Measurements from ENCODE around the gene PRDM16.

DNA sequence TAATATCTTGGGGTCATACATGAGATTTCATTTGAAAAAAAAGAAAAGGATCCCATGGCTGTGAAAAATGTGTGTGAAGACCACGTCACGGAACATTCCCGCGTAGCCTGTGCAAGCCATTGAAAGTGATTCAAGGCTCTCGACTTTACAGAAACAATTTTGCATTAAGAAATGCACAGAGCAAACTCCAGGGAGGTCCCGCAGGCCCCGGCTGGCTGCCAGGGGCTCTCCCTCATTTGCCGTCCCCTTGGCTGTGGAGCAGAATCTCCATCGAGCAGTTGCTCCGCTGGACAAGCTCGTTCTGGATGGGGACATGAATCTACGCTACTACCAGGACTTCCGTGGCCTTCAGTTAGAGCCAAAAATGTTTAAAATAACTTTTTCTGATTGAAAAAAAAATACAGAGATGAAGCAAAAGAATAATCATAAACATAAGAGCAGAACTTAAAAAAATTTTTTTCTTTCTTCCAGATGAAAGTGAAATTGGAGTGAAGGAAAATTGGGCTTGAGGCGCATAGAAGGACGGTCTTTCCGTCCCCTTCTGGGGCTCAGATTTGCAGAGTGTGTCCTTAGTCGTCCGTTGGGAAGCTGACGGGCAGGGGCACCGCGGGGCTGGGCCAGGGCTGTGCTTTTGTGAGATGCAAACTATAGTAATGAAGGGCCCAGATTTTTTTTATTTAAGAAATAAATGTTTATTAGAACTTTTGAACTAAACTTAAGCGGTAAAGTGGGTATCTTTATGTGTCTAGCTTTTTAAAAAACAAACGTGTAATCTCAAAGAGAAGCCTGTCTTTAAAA lies 317.4 kb downstream of the PRDM16 start:
- TF ChIP-seq, protein P1, sequence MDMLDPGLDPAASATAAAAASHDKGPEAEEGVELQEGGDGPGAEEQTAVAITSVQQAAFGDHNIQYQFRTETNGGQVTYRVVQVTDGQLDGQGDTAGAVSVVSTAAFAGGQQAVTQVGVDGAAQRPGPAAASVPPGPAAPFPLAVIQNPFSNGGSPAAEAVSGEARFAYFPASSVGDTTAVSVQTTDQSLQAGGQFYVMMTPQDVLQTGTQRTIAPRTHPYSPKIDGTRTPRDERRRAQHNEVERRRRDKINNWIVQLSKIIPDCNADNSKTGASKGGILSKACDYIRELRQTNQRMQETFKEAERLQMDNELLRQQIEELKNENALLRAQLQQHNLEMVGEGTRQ (CRISPR knock-in tag; IDR thresholded peaks at IDR 0.05), result no peak
- TF ChIP-seq JUN (CRISPR knock-in tag; IDR thresholded peaks at IDR 0.05) (no peak), ZBTB21 (CRISPR knock-in tag; IDR thresholded peaks at IDR 0.05; ENCODE audit: borderline replicate concordance) (no peak), RELA (CRISPR knock-in tag; IDR thresholded peaks at IDR 0.05; ENCODE audit: borderline replicate concordance) (no peak)
- TF ChIP-seq, protein P2, sequence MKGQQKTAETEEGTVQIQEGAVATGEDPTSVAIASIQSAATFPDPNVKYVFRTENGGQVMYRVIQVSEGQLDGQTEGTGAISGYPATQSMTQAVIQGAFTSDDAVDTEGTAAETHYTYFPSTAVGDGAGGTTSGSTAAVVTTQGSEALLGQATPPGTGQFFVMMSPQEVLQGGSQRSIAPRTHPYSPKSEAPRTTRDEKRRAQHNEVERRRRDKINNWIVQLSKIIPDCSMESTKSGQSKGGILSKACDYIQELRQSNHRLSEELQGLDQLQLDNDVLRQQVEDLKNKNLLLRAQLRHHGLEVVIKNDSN (CRISPR knock-in tag; IDR thresholded peaks at IDR 0.05), result no peak
- TF ChIP-seq, protein P3, sequence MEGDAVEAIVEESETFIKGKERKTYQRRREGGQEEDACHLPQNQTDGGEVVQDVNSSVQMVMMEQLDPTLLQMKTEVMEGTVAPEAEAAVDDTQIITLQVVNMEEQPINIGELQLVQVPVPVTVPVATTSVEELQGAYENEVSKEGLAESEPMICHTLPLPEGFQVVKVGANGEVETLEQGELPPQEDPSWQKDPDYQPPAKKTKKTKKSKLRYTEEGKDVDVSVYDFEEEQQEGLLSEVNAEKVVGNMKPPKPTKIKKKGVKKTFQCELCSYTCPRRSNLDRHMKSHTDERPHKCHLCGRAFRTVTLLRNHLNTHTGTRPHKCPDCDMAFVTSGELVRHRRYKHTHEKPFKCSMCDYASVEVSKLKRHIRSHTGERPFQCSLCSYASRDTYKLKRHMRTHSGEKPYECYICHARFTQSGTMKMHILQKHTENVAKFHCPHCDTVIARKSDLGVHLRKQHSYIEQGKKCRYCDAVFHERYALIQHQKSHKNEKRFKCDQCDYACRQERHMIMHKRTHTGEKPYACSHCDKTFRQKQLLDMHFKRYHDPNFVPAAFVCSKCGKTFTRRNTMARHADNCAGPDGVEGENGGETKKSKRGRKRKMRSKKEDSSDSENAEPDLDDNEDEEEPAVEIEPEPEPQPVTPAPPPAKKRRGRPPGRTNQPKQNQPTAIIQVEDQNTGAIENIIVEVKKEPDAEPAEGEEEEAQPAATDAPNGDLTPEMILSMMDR (IDR thresholded peaks at IDR 0.05), result no peak
- TF ChIP-seq, protein P4, sequence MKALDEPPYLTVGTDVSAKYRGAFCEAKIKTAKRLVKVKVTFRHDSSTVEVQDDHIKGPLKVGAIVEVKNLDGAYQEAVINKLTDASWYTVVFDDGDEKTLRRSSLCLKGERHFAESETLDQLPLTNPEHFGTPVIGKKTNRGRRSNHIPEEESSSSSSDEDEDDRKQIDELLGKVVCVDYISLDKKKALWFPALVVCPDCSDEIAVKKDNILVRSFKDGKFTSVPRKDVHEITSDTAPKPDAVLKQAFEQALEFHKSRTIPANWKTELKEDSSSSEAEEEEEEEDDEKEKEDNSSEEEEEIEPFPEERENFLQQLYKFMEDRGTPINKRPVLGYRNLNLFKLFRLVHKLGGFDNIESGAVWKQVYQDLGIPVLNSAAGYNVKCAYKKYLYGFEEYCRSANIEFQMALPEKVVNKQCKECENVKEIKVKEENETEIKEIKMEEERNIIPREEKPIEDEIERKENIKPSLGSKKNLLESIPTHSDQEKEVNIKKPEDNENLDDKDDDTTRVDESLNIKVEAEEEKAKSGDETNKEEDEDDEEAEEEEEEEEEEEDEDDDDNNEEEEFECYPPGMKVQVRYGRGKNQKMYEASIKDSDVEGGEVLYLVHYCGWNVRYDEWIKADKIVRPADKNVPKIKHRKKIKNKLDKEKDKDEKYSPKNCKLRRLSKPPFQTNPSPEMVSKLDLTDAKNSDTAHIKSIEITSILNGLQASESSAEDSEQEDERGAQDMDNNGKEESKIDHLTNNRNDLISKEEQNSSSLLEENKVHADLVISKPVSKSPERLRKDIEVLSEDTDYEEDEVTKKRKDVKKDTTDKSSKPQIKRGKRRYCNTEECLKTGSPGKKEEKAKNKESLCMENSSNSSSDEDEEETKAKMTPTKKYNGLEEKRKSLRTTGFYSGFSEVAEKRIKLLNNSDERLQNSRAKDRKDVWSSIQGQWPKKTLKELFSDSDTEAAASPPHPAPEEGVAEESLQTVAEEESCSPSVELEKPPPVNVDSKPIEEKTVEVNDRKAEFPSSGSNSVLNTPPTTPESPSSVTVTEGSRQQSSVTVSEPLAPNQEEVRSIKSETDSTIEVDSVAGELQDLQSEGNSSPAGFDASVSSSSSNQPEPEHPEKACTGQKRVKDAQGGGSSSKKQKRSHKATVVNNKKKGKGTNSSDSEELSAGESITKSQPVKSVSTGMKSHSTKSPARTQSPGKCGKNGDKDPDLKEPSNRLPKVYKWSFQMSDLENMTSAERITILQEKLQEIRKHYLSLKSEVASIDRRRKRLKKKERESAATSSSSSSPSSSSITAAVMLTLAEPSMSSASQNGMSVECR (CRISPR knock-in tag; IDR thresholded peaks at IDR 0.05; ENCODE audit: borderline replicate concordance), result no peak
- TF ChIP-seq, protein P5, sequence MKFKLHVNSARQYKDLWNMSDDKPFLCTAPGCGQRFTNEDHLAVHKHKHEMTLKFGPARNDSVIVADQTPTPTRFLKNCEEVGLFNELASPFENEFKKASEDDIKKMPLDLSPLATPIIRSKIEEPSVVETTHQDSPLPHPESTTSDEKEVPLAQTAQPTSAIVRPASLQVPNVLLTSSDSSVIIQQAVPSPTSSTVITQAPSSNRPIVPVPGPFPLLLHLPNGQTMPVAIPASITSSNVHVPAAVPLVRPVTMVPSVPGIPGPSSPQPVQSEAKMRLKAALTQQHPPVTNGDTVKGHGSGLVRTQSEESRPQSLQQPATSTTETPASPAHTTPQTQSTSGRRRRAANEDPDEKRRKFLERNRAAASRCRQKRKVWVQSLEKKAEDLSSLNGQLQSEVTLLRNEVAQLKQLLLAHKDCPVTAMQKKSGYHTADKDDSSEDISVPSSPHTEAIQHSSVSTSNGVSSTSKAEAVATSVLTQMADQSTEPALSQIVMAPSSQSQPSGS (CRISPR knock-in tag; IDR thresholded peaks at IDR 0.05; ENCODE audit: borderline replicate concordance, low read depth), result no peak
